Activated CD8-positive, alpha-beta memory T cell treated with anti-CD3 and anti-CD28 coated beads for 36 hours (primary cell): ENCODE measurements around the gene AKAP7. TPM values are rescaled to one million over a fixed set of nuclear protein-coding genes. Genes with fewer than 3 reads are reported as not detected.
"Not testable (repeated sequence)": the region's sequence is repeated elsewhere in the genome, so short reads cannot be mapped to it uniquely, and the experiment has no call there.

Experiments
- CTCF ChIA-PET: fragments of 350-600 bp; sonication (Branson Sonifier 250); formaldehyde crosslinking; loops from one replicate; lab custom pipeline; 2021; ENCODE audit warnings: antibody characterized with exemption; lab: Charles Lee
- POLR2A ChIA-PET: fragments of 350-600 bp; sonication (Branson Sonifier 250); formaldehyde crosslinking; loops from one replicate; lab custom pipeline; 2021; ENCODE audit warnings: antibody characterized with exemption; lab: Charles Lee
- total RNA-seq, 2 experiments: library from RNA; stranded (reverse); gene quantifications; one replicate each; pipeline ENCODE4 v1.2.3, GENCODE V29; 2021

The AKAP7 gene
- total RNA-seq, 2 experiments from 2014 or later, result 5.0 to 5.8 TPM

GRCh38 chr6:131226459-131227157 lies 91.3 kb downstream of the AKAP7 start:
- ChIA-PET CTCF (no interaction called here), POLR2A (no interaction called here)

GRCh38 chr6:131227158-131227543 lies 91.9 kb downstream of the AKAP7 start:
- ChIA-PET CTCF (no interaction called here), POLR2A (no interaction called here)

GRCh38 chr6:131231103-131231502 lies 95.8 kb downstream of the AKAP7 start:
- POLR2A ChIA-PET, result no interaction called here
- CTCF ChIA-PET, result no interaction called here

GRCh38 chr6:131231891-131232290 lies 96.6 kb downstream of the AKAP7 start:
- ChIA-PET CTCF (no interaction called here), POLR2A (no interaction called here)

GRCh38 chr6:131244942-131245341 lies 109.7 kb downstream of the AKAP7 start:
- POLR2A ChIA-PET, result interaction anchor here (0.7 kb wide), 1 partner anchor 1083 kb away, joined by 3 read pairs; no protein-coding TSS in a partner anchor
- CTCF ChIA-PET, result no interaction called here

GRCh38 chr6:131250122-131250521 lies 114.9 kb downstream of the AKAP7 start:
- ChIA-PET POLR2A (no interaction called here), CTCF (no interaction called here)

GRCh38 chr6:131250936-131251335 lies 115.7 kb downstream of the AKAP7 start:
- CTCF ChIA-PET, result no interaction called here
- POLR2A ChIA-PET, result no interaction called here

GRCh38 chr6:131251590-131252199 lies 116.4 kb downstream of the AKAP7 start:
- POLR2A ChIA-PET, result no interaction called here
- CTCF ChIA-PET, result no interaction called here

GRCh38 chr6:131255434-131255833 lies 120.2 kb downstream of the AKAP7 start:
- POLR2A ChIA-PET, result no interaction called here
- CTCF ChIA-PET, result no interaction called here

- ChIA-PET POLR2A (no interaction called here), CTCF (no interaction called here)
Observed at GRCh38 chr6:131255911-131256310, 120.6 kb downstream of the AKAP7 start.

- ChIA-PET CTCF (no interaction called here), POLR2A (no interaction called here)
Observed at GRCh38 chr6:131257104-131257503, 121.8 kb downstream of the AKAP7 start.

GRCh38 chr6:131258010-131258652 lies 122.9 kb downstream of the AKAP7 start:
- ChIA-PET POLR2A (no interaction called here), CTCF (no interaction called here)

GRCh38 chr6:131258816-131259476 lies 123.7 kb downstream of the AKAP7 start:
- ChIA-PET POLR2A (no interaction called here), CTCF (no interaction called here)

GRCh38 chr6:131260960-131261359 lies 125.7 kb downstream of the AKAP7 start:
- CTCF ChIA-PET, POLR2A ChIA-PET: not testable (repeated sequence)

GRCh38 chr6:131262060-131262459 lies 126.8 kb downstream of the AKAP7 start:
- ChIA-PET POLR2A (no interaction called here), CTCF (no interaction called here)

- POLR2A ChIA-PET, result no interaction called here
Observed at GRCh38 chr6:131265939-131266338, 130.7 kb downstream of the AKAP7 start.

GRCh38 chr6:131268303-131268702 lies 133.0 kb downstream of the AKAP7 start:
- CTCF ChIA-PET, result no interaction called here
- POLR2A ChIA-PET, result no interaction called here

More at GRCh38 chr6:131265939-131266338, 130.7 kb downstream of the AKAP7 start:
- CTCF ChIA-PET, result no interaction called here

- CTCF ChIA-PET, result no interaction called here
- POLR2A ChIA-PET, result no interaction called here
Observed at GRCh38 chr6:131269565-131270391, 134.5 kb downstream of the AKAP7 start.

- ChIA-PET CTCF (no interaction called here), POLR2A (no interaction called here)
Observed at GRCh38 chr6:131270534-131270933, 135.3 kb downstream of the AKAP7 start.
